ENCODE data around the gene MYT1. TPM values are rescaled to one million over a fixed set of nuclear protein-coding genes. Genes with fewer than 3 reads are reported as not detected.

Gene MYT1
- total and polyA plus RNA-seq, 9 of the 15 experiments (the other 6 are each of a cell fraction or from before 2014, with no cell fraction given) = 0.02 to 0.12 (median 0.06) TPM; not detected in 4

GRCh38 chr20:64279826-64280459 is 115.7 kb downstream of the MYT1 start:
- H3K4me1 ChIP-seq (replicated peaks in 1 of 2; ENCODE audit: control insufficient read depth in 2 of 2, insufficient read depth in 2 of 2, low read length in 2 of 2) = no peaks in the 10 kb centered on the region
- POLR2A ChIA-PET = no interaction called here
- H4K20me1 ChIP-seq (replicated peaks; ENCODE audit: control insufficient read depth, insufficient read depth, low read length) = no peaks in the 10 kb centered on the region
- BruUV-seq (replicated peaks) = no TSS peak
- WGBS (ENCODE audit: insufficient coverage, low coverage, missing lambda C conversion rate) = 41% methylated on average over 7 of the region's 7 CpGs
- H3K9ac ChIP-seq (ENCODE audit: insufficient read depth in 1 of 2, low read depth in 2 of 2, low read length in 2 of 2) = no peak overlapping the region
- intact Hi-C loops (cut with micrococcal nuclease) (no loop called here), in situ Hi-C loops (cut with MboI) (no loop called here)
- no peaks in the 10 kb centered on the region for H3K36me3 ChIP-seq (ENCODE audit: control insufficient read depth, insufficient read depth, low read length)
- no peak overlapping the region for H3K4me2 ChIP-seq (ENCODE audit: insufficient read depth, low read length)
- TF ChIP-seq TFAM (CRISPR knock-in tag; conservative IDR thresholded peaks at IDR 0.05) = no peak
- no peak for TF ChIP-seq TEAD1 (CRISPR knock-in tag; IDR thresholded peaks at IDR 0.05)
- no peak for TF ChIP-seq ZNF764 (CRISPR knock-in tag; IDR thresholded peaks at IDR 0.05; ENCODE audit: low read depth)
- TF ChIP-seq FOXM1 (IDR thresholded peaks at IDR 0.05; ENCODE audit: low read depth) = no peak
- TF ChIP-seq FOXM1 (CRISPR knock-in tag; IDR thresholded peaks at IDR 0.05; ENCODE audit: low read depth) = no peak
- TF ChIP-seq ZNF77 (CRISPR knock-in tag; IDR thresholded peaks at IDR 0.05) = no peak
- no peak for TF ChIP-seq NFIX (CRISPR knock-in tag; IDR thresholded peaks at IDR 0.05; ENCODE audit: low read depth)
- TF ChIP-seq, protein P1, sequence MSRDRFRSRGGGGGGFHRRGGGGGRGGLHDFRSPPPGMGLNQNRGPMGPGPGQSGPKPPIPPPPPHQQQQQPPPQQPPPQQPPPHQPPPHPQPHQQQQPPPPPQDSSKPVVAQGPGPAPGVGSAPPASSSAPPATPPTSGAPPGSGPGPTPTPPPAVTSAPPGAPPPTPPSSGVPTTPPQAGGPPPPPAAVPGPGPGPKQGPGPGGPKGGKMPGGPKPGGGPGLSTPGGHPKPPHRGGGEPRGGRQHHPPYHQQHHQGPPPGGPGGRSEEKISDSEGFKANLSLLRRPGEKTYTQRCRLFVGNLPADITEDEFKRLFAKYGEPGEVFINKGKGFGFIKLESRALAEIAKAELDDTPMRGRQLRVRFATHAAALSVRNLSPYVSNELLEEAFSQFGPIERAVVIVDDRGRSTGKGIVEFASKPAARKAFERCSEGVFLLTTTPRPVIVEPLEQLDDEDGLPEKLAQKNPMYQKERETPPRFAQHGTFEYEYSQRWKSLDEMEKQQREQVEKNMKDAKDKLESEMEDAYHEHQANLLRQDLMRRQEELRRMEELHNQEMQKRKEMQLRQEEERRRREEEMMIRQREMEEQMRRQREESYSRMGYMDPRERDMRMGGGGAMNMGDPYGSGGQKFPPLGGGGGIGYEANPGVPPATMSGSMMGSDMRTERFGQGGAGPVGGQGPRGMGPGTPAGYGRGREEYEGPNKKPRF (IDR thresholded peaks at IDR 0.05; ENCODE audit: low read depth, low read length) = no peak
- TF ChIP-seq MEF2D (tag; conservative IDR thresholded peaks at IDR 0.05; ENCODE audit: low read depth) = no peak
- no peak for TF ChIP-seq EGR1 (conservative IDR thresholded peaks at IDR 0.05)
- TF ChIP-seq MXD1 (CRISPR knock-in tag; IDR thresholded peaks at IDR 0.05; ENCODE audit: borderline replicate concordance, poor library complexity, severe bottlenecking) = no peak
- TF ChIP-seq ZNF311 (CRISPR knock-in tag; IDR thresholded peaks at IDR 0.05) = no peak
- TF ChIP-seq, protein P2, sequence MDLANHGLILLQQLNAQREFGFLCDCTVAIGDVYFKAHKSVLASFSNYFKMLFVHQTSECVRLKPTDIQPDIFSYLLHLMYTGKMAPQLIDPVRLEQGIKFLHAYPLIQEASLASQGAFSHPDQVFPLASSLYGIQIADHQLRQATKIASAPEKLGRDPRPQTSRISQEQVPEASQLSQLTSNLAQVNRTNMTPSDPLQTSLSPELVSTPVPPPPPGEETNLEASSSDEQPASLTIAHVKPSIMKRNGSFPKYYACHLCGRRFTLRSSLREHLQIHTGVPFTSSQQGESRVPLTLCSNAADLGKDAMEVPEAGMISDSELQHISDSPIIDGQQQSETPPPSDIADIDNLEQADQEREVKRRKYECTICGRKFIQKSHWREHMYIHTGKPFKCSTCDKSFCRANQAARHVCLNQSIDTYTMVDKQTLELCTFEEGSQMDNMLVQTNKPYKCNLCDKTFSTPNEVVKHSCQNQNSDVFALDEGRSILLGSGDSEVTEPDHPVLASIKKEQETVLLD (IDR thresholded peaks at IDR 0.05) = no peak
- TF ChIP-seq SMAD2 (IDR thresholded peaks at IDR 0.05; ENCODE audit: low read depth, low read length) = no peak
- FAIRE-seq (no peak), DNase-seq (ENCODE audit: extremely low read depth in 1 of 4, low spot score in 3 of 4) (no peak), ATAC-seq (no peak)
- H3K4me3 ChIP-seq = no peak overlapping the region
- H3K79me2 ChIP-seq (ENCODE audit: control insufficient read depth, insufficient read depth, low read length) = no peaks in the 10 kb centered on the region
- H2AFZ ChIP-seq (ENCODE audit: low read depth, low read length) = no peak overlapping the region
- H3K27ac ChIP-seq (ENCODE audit: extremely low read depth, low read depth, low read length) = no peak overlapping the region
- CTCF ChIA-PET (ENCODE audit: low intra/inter-chr PET ratio) = interaction anchor here (0.6 kb wide), 1 partner anchor 20 kb away, joined by 6 read pairs; no protein-coding TSS in a partner anchor
- peaks cover 4% of the 10 kb centered on the region for H3K9me1 ChIP-seq (ENCODE audit: control insufficient read depth, insufficient read depth, low read length)
- no peaks in the 10 kb centered on the region for H3K27me3 ChIP-seq (ENCODE audit: control insufficient read depth in 2 of 2, insufficient read depth in 2 of 2, low read length in 2 of 2)
- peaks cover 4% of the 10 kb centered on the region for H3K9me3 ChIP-seq (replicated peaks; ENCODE audit: control insufficient read depth, insufficient read depth, low read depth, low read length)
